K562 (cell line): Measurements from ENCODE around the gene FGFRL1. TPM values are rescaled to one million over a fixed set of nuclear protein-coding genes. Genes with fewer than 3 reads are reported as not detected.

ENCODE experiments used
- ATAC-seq: fragments of 200-7000 bp; cut with Tn5 transposase; 3 replicates; pipeline ENCODE4 v1.9.1; 2020; ENCODE audit warnings: moderate library complexity
- BruUV-seq: library from RNA; stranded (reverse); fragments of 400-500 nt; replicated peaks from 2 replicates; lab custom pipeline; 2021; lab: Mats Ljungman, UMichigan
- CTCF ChIA-PET: fragments of 300-600 bp; formaldehyde crosslinking; extraction: SDS; loops from one replicate; lab custom pipeline; 2021; ENCODE audit warnings: low intra/inter-chr PET ratio; lab: Yijun Ruan, JAX
- POLR2A ChIA-PET: fragments of 300-600, 350-650 bp; sonication (Branson Sonifier 250); formaldehyde crosslinking; extraction: SDS; loops from one replicate; lab custom pipeline; 2021; ENCODE audit warnings: antibody characterized with exemption, inconsistent platforms; lab: Yijun Ruan, JAX
- DNase-seq, 4 experiments: peaks; one replicate each; pipeline versions ENCODE4 v3.0.0 to v3.0.0-alpha.2; 2011 to 2018; ENCODE audit warnings: low spot score in 3 of 4, mixed read lengths in 3 of 4; ENCODE audit errors: extremely low read depth in 1 of 4
- FAIRE-seq: peaks from 2 replicates; lab custom pipeline; 2011; peaks lifted over from hg19 to GRCh38; lab: Jason Lieb, UNC
- H2AFZ ChIP-seq: 2 replicates; pipeline ENCODE4 v1.6.0; 2011; ENCODE audit warnings: low read depth, low read length, control low read depth, inconsistent platforms
- H3K27ac ChIP-seq: fragments of 200-600 bp; 3 replicates; pipeline ENCODE4 v1.8.0; 2011; ENCODE audit warnings: low read depth, mild to moderate bottlenecking, control low read depth, inconsistent platforms, low read length, moderate library complexity, mixed read lengths; ENCODE audit errors: extremely low read depth
- H3K27me3 ChIP-seq, 2 experiments: fragments of 300-600 bp in 1 of 2; 2 replicates in 1 of 2; 3 replicates in 1 of 2; pipeline versions ENCODE4 v1.6.0 to v1.8.0; 2011; ENCODE audit warnings: inconsistent platforms in 2 of 2, low read length in 2 of 2, mild to moderate bottlenecking in 1 of 2, mixed read lengths in 1 of 2, moderate library complexity in 1 of 2; ENCODE audit not compliant: control insufficient read depth in 2 of 2, insufficient read depth in 2 of 2
- H3K36me3 ChIP-seq: fragments of 300-600 bp; 3 replicates; pipeline ENCODE4 v1.8.0; 2011; ENCODE audit warnings: mild to moderate bottlenecking, low read length, inconsistent platforms; ENCODE audit not compliant: control insufficient read depth, insufficient read depth
- H3K4me1 ChIP-seq, 2 experiments: fragments of 200-600 bp in 1 of 2; replicated peaks in 1 of 2; 2 replicates in 1 of 2; 3 replicates in 1 of 2; pipeline versions ENCODE4 v1.5.1 to v1.8.0; 2011; ENCODE audit warnings: inconsistent platforms in 2 of 2, low read length in 2 of 2, mild to moderate bottlenecking in 1 of 2, mixed read lengths in 1 of 2, moderate library complexity in 1 of 2; ENCODE audit not compliant: control insufficient read depth in 2 of 2, insufficient read depth in 2 of 2
- H3K4me2 ChIP-seq: 2 replicates; pipeline ENCODE4 v1.6.1; 2011; ENCODE audit warnings: low read length, control low read depth, inconsistent platforms, mixed read lengths; ENCODE audit not compliant: insufficient read depth
- H3K4me3 ChIP-seq: fragments of 200-600 bp; sonication (generic), shearing (Covaris generic); 2 replicates; pipeline ENCODE4 v1.5.1; 2016; ENCODE audit warnings: control low read depth, inconsistent platforms
- H3K79me2 ChIP-seq: fragments of 200-600 bp; 3 replicates; pipeline ENCODE4 v1.8.0; 2011; ENCODE audit warnings: low read length, inconsistent platforms; ENCODE audit not compliant: control insufficient read depth, insufficient read depth
- H3K9ac ChIP-seq, 2 experiments: 2 replicates each; pipeline versions ENCODE4 v1.6.0 to v1.6.1; 2011; ENCODE audit warnings: low read depth in 2 of 2, low read length in 2 of 2, control low read depth in 1 of 2, inconsistent platforms in 1 of 2, mild to moderate bottlenecking in 1 of 2, mixed read lengths in 1 of 2; ENCODE audit not compliant: insufficient read depth in 1 of 2
- H3K9me1 ChIP-seq: one replicate; pipeline ENCODE4 v1.6.0; 2011; ENCODE audit warnings: inconsistent platforms, mild to moderate bottlenecking, low read length, moderate library complexity; ENCODE audit not compliant: control insufficient read depth, insufficient read depth
- H3K9me3 ChIP-seq: replicated peaks from 2 replicates; pipeline ENCODE4 v1.5.1; 2011; ENCODE audit warnings: low read depth, low read length, inconsistent platforms; ENCODE audit not compliant: control insufficient read depth, insufficient read depth
- H4K20me1 ChIP-seq: replicated peaks from 2 replicates; pipeline ENCODE4 v1.6.1; 2011; ENCODE audit warnings: low read length, inconsistent platforms, mixed read lengths; ENCODE audit not compliant: control insufficient read depth, insufficient read depth
- CAMTA2 ChIP-seq: fragments of 250-450 bp; sonication (Bioruptor Pico); conservative IDR thresholded peaks from 2 replicates; pipeline ENCODE4 v1.5.1; 2022
- CEBPG ChIP-seq, 3 experiments: fragments of 200-800 bp in 1 of 3; sonication (Bioruptor generic) in 1 of 3; sonication (generic) in 1 of 3; formaldehyde crosslinking in 1 of 3; IDR thresholded peaks in 2 of 3; conservative IDR thresholded peaks in 1 of 3; 2 replicates each; pipeline versions ENCODE4 v1.6.1 to v1.8.0; 2016 to 2022; ENCODE audit warnings: missing compliant biosample characterization in 2 of 3, missing genetic modification characterization in 2 of 3, mild to moderate bottlenecking in 1 of 3, missing genetic modification reagents in 1 of 3
- ETV5 ChIP-seq: sonication (generic); formaldehyde crosslinking; IDR thresholded peaks from 2 replicates; pipeline ENCODE4 v1.4.0; 2020; ENCODE audit warnings: low read depth, mild to moderate bottlenecking, missing genetic modification reagents
- PCBP1 ChIP-seq: fragments of 200-400 bp; formaldehyde crosslinking; IDR thresholded peaks from 2 replicates; pipeline ENCODE4 v1.6.1; 2018; ENCODE audit warnings: mild to moderate bottlenecking, low read depth, low read length; ENCODE audit not compliant: poor library complexity, severe bottlenecking
- PRPF4 ChIP-seq: fragments of 200-400 bp; formaldehyde crosslinking; IDR thresholded peaks from one replicate; pipeline ENCODE4 v1.6.1; 2017; ENCODE audit warnings: low read length, low read depth, mild to moderate bottlenecking; ENCODE audit not compliant: insufficient read depth, poor library complexity, severe bottlenecking
- RFX7 ChIP-seq: fragments of 250-450 bp; sonication (Bioruptor Pico); IDR thresholded peaks from 2 replicates; pipeline ENCODE4 v1.5.1; 2021; ENCODE audit warnings: mild to moderate bottlenecking
- ZNF121 ChIP-seq: sonication (generic); formaldehyde crosslinking; conservative IDR thresholded peaks from 2 replicates; pipeline ENCODE4 v1.8.0; 2022; ENCODE audit warnings: missing genetic modification reagents
- ZNF133 ChIP-seq: fragments of 250-450 bp; sonication (Bioruptor Pico); IDR thresholded peaks from 2 replicates; pipeline ENCODE4 v1.4.0; 2020; ENCODE audit warnings: mild to moderate bottlenecking
- ZNF408 ChIP-seq: fragments of 250-450 bp; sonication (Bioruptor Pico); IDR thresholded peaks from 2 replicates; pipeline ENCODE4 v1.4.0; 2020; ENCODE audit warnings: low read depth, mild to moderate bottlenecking, moderate library complexity
- ZNF57 ChIP-seq: fragments of 450-650 bp; formaldehyde crosslinking; IDR thresholded peaks from 2 replicates; pipeline ENCODE4 v1.4.0; 2020; ENCODE audit warnings: mild to moderate bottlenecking, moderate library complexity
- WGBS: fragments of 100-300 bp; shearing (Covaris generic); methylation state at CpG from one replicate; pipeline ENCODE4 v1.1.6; 2016; ENCODE audit warnings: low coverage, mixed read lengths; ENCODE audit not compliant: insufficient coverage; ENCODE audit errors: missing lambda C conversion rate; 5-methylcytosine and 5-hydroxymethylcytosine counted together
- in situ Hi-C: fragments of 300-500 bp; cut with MboI; formaldehyde crosslinking; loops from 4 replicates; pipeline ENCODE4 v1.15.0; 2018; ENCODE audit warnings: inconsistent platforms, mixed read lengths
- intact Hi-C: fragments of 100-400 bp; cut with micrococcal nuclease; formaldehyde crosslinking; loops from 2 replicates; pipeline ENCODE4 v1.14.2; 2022
- polyA plus RNA-seq, 8 experiments: library from polyadenylated mRNA; depleted of rRNA in 4 of 8; stranded (reverse) in 5 of 8; unstranded in 3 of 8; fragments of >200 nt; fragmentation: Nextera tagmentation in 2 of 8; fragmentation: Illumina TruSeq in 1 of 8; extraction: Ambion mirVana in 2 of 8; extraction: Trizol in 1 of 8; gene quantifications; 2 replicates each; pipeline versions ENCODE4 v1.2.1 to v1.2.3, GENCODE V29; 2011 to 2014; ENCODE audit warnings: inconsistent platforms in 1 of 8, missing spikeins in 1 of 8
- total RNA-seq, 7 experiments: library from RNA; depleted of rRNA in 6 of 7; stranded (reverse); fragments of >200 nt in 6 of 7; fragmentation: Illumina TruSeq in 2 of 7; extraction: Trizol in 2 of 7; gene quantifications; 2 replicates each; pipeline versions ENCODE4 v1.2.1 to v1.2.3, GENCODE V29; 2011 to 2021; ENCODE audit warnings: low replicate concordance in 1 of 7
- TF ChIP-seq, protein P1 (sequence below), 2 experiments: IDR thresholded peaks; 2 replicates each; pipeline ENCODE4 v1.6.1; 2012; ENCODE audit warnings: improper control_type of control experiment in 2 of 2, low read depth in 2 of 2, low read length in 2 of 2, borderline replicate concordance in 1 of 2
- TF ChIP-seq, protein P2 (sequence below): sonication (generic); formaldehyde crosslinking; IDR thresholded peaks from 2 replicates; pipeline ENCODE4 v1.8.1; 2023; ENCODE audit warnings: missing genetic modification reagents, mild to moderate bottlenecking, borderline replicate concordance

The FGFRL1 gene
- total and polyA plus RNA-seq, 9 of the 15 experiments (the other 6 are each of a cell fraction or from before 2014, with no cell fraction given) = 0.34 to 49.9 (median 14.6) TPM

DNA sequence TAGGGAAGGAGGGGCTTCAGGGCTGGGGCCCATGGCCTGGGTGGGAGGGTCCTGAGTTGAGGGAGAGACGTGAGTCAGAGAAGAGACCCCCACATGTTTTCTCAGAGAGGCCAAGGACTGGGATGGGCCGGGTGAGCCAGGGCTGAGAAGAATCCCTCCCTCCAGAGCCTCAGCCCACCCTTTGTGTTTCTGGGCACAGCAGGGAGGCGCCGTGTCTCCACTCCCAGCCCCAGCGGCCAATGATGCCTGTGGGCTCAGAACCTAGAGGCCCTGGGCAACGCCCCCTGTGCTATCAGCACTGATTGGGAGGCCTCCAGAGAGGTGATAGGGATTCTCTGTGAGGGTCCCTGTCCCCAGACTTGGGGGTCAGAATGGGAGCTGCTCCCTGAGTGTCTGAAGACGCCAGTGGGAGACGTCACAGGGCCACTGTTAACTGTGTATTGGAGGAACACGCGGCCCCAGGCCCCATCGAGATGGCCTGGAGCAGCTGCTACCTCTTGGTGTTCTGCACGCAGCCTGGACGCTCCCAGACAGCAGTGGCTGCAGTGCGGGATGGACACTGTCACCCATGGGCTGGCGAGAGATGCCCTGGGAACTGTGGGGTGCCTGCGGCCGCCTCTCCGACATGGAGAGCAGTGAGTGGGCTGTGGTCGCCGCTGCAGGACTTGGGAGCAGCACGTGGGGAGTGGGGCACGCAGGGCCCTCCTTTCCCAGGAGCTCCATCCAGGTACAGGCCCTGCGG is 8.5 kb downstream of the FGFRL1 start:
- Histone ChIP-seq H3K4me1 (peaks cover 0 to 73% of the 10 kb centered on the region in 2 experiments; a peak in 2 of 5 replicates), H3K9ac (peak overlapping the region in 1 of 2 experiments; percentile 74; a peak in 1 of 4 replicates), H3K36me3 (peaks cover 16% of the 10 kb centered on the region; the same call in 2 of the 3 replicates), H3K9me3 (no peaks in the 10 kb centered on the region), H4K20me1 (peaks cover 7% of the 10 kb centered on the region; the same call in 1 of the 2 replicates), H3K4me3 (no peak overlapping the region), H3K27ac (no peak overlapping the region), H3K27me3 (no peaks in the 10 kb centered on the region), H3K4me2 (no peak overlapping the region), H2AFZ (no peak overlapping the region), H3K79me2 (peaks cover 4% of the 10 kb centered on the region; the same call in 1 of the 3 replicates), H3K9me1 (peaks cover 6% of the 10 kb centered on the region)
- in situ Hi-C loops = no loop called here
- DNase-seq = peak in 2 of 4 experiments; percentile 15 to 46
- no peak for FAIRE-seq
- ChIA-PET CTCF (no interaction called here), POLR2A (interaction anchor here (1.0 kb wide), 1 partner anchor 9 kb away, joined by 6 read pairs; no protein-coding TSS in a partner anchor)
- WGBS = 76% methylated on average over 17 of the region's 23 CpGs
- BruUV-seq = no TSS peak
- intact Hi-C loops = no loop called here
- peak; percentile 22; the same call in 1 of the 3 replicates for ATAC-seq
- TF ChIP-seq ETV5 (CRISPR knock-in tag) (no peak), ZNF57 (CRISPR knock-in tag) (no peak), PRPF4 (no peak), ZNF121 (CRISPR knock-in tag) (no peak), PCBP1 (no peak), ZNF133 (CRISPR knock-in tag) (no peak), RFX7 (CRISPR knock-in tag) (no peak), CEBPG (CRISPR knock-in tag; IDR thresholded peaks at IDR 0.05) (no peak), CEBPG (tag; conservative IDR thresholded peaks at IDR 0.05 in 1 of 2, IDR thresholded peaks at IDR 0.05 in 1 of 2) (no peak), ZNF408 (no peak), CAMTA2 (CRISPR knock-in tag) (no peak)
- TF ChIP-seq, protein P1, sequence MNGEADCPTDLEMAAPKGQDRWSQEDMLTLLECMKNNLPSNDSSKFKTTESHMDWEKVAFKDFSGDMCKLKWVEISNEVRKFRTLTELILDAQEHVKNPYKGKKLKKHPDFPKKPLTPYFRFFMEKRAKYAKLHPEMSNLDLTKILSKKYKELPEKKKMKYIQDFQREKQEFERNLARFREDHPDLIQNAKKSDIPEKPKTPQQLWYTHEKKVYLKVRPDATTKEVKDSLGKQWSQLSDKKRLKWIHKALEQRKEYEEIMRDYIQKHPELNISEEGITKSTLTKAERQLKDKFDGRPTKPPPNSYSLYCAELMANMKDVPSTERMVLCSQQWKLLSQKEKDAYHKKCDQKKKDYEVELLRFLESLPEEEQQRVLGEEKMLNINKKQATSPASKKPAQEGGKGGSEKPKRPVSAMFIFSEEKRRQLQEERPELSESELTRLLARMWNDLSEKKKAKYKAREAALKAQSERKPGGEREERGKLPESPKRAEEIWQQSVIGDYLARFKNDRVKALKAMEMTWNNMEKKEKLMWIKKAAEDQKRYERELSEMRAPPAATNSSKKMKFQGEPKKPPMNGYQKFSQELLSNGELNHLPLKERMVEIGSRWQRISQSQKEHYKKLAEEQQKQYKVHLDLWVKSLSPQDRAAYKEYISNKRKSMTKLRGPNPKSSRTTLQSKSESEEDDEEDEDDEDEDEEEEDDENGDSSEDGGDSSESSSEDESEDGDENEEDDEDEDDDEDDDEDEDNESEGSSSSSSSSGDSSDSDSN (IDR thresholded peaks at IDR 0.05; ENCODE audit: borderline replicate concordance in 1 of 2, low read depth in 2 of 2, low read length in 2 of 2) = no peak
- TF ChIP-seq, protein P2, sequence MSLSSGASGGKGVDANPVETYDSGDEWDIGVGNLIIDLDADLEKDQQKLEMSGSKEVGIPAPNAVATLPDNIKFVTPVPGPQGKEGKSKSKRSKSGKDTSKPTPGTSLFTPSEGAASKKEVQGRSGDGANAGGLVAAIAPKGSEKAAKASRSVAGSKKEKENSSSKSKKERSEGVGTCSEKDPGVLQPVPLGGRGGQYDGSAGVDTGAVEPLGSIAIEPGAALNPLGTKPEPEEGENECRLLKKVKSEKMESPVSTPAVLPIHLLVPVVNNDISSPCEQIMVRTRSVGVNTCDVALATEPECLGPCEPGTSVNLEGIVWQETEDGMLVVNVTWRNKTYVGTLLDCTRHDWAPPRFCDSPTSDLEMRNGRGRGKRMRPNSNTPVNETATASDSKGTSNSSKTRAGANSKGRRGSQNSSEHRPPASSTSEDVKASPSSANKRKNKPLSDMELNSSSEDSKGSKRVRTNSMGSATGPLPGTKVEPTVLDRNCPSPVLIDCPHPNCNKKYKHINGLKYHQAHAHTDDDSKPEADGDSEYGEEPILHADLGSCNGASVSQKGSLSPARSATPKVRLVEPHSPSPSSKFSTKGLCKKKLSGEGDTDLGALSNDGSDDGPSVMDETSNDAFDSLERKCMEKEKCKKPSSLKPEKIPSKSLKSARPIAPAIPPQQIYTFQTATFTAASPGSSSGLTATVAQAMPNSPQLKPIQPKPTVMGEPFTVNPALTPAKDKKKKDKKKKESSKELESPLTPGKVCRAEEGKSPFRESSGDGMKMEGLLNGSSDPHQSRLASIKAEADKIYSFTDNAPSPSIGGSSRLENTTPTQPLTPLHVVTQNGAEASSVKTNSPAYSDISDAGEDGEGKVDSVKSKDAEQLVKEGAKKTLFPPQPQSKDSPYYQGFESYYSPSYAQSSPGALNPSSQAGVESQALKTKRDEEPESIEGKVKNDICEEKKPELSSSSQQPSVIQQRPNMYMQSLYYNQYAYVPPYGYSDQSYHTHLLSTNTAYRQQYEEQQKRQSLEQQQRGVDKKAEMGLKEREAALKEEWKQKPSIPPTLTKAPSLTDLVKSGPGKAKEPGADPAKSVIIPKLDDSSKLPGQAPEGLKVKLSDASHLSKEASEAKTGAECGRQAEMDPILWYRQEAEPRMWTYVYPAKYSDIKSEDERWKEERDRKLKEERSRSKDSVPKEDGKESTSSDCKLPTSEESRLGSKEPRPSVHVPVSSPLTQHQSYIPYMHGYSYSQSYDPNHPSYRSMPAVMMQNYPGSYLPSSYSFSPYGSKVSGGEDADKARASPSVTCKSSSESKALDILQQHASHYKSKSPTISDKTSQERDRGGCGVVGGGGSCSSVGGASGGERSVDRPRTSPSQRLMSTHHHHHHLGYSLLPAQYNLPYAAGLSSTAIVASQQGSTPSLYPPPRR (CRISPR knock-in tag) = no peak
